GM18873 (cell line): ENCODE data around the gene CCDC7.
A peak's percentile ranks its signal among the peaks of the same experiment; 100 is the strongest.
"Not testable (repeated sequence)": the region's sequence is repeated elsewhere in the genome, so short reads cannot be mapped to it uniquely, and the experiment has no call there.

Source experiments
- ATAC-seq: cut with Tn5 transposase; IDR thresholded peaks from one replicate; pipeline ENCODE4 v1.9.1; 2021; ENCODE audit warnings: mild to moderate bottlenecking, moderate library complexity, moderate number of reproducible peaks; ENCODE audit not compliant: unreplicated experiment, low FRiP score

Gene CCDC7

DNA sequence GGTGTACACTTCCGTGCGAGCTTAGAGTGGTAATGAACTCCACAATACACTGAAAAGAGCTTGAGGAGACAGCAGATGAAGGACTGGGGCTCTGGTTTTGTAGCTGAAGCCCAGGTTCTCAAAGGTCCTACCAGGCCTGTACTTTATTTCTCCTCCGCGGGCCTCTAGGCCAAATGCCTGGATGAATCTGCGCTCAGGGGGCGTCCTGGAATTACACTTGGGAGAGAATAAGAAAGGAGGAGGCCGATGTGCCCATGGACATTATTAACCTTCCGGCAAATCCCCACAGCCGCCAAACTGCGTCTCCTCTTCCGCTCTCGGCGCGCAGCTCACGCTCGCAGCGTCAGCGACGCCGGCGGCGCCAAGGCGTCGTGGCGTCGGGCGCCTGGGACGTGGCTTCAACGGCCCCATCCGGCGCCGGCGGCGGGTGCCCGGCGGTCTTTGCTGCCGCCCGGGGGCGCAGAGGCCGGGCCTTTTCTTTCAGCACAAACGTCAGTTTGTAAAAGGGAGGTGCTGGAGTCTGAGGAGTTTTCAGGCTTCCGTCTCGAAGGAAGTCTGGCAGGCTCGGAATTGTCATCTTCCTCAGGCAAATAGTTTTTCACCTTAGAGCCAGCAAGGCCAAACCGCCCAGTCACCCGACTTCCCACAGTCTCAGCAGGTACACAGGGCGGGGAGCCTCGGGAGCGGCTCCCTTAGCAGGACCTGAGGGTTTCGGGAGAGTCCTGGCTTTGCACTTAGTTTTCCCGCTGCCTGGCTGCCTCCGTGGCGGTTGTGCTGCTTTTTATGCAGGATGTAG is at the start of gene CCDC7:
CCDC7 (plus strand) TSS at position 401 of the 796 bp plus-strand sequence. CDS start 5,503 bp downstream, outside the sequence.
- peak; percentile 91 for ATAC-seq

GRCh38 chr10:32397163-32397562 is 48.8 kb upstream of the CCDC7 start:
- not testable (repeated sequence) for ATAC-seq

DNA sequence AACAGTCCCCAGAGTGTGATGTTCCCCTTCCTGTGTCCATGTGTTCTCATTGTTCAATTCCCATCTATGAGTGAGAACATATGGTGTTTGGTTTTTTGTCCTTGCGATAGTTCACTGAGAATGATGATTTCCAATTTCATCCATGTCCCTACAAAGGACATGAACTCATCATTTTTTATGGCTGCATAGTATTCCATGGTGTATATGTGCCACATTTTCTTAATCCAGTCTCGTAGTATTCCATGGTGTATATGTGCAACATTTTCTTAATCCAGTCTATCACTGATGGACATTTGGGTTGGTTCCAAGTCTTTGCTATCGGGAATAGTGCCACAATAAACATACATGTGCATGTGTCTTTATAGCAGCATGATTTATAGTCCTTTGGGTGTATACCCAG is 46.2 kb upstream of the CCDC7 start:
- not testable (repeated sequence) for ATAC-seq

GRCh38 chr10:32400961-32401360 is 45.0 kb upstream of the CCDC7 start:
- ATAC-seq = no peak

GRCh38 chr10:32402499-32402898 is 43.4 kb upstream of the CCDC7 start:
- no peak for ATAC-seq

GRCh38 chr10:32403091-32403490 is 42.8 kb upstream of the CCDC7 start:
- no peak for ATAC-seq

- ATAC-seq = no peak
These were observed 37.2 kb upstream of the CCDC7 start for GRCh38 chr10:32408690-32409089.

DNA sequence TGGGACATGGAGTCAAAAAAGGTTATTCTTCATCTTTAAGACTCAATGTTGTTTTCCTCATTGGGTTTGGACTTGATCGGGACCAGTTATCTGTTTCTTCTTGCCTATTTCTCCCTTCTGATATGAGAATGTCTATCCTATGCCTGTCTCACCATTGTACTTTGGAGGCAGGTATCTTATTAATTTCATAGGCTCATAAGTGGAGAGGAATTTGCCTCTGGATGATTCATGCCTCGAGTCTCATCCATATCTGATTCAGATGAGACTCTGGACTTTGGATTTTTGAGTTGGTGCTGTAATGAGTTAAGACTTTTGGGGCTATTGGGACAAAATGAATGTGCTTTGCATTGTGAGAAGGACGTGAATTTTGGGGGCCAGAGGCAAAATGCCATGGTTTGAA is 36.2 kb upstream of the CCDC7 start:
- ATAC-seq = no peak

DNA sequence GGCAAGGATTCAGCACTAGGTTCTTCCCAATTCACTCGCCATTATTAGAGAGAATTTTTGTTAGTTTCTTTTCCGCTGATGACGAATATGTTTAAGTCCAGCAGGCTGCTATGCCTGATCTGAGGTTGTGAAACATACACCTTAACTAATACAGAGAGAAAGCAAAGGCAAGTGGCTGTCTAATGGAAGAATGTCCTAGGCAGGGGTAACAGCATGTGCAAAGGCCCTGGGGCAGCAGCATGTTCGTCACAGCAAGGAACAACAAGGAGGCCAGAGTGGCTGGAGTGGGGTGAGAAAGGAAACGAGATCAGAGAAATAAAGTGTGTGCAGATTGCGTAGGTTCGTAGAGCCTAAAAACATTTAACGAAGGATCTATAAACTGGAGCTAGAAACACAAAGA is 35.4 kb upstream of the CCDC7 start:
- no peak for ATAC-seq

GRCh38 chr10:32411797-32412498 is 34.0 kb upstream of the CCDC7 start:
- ATAC-seq = no peak

DNA sequence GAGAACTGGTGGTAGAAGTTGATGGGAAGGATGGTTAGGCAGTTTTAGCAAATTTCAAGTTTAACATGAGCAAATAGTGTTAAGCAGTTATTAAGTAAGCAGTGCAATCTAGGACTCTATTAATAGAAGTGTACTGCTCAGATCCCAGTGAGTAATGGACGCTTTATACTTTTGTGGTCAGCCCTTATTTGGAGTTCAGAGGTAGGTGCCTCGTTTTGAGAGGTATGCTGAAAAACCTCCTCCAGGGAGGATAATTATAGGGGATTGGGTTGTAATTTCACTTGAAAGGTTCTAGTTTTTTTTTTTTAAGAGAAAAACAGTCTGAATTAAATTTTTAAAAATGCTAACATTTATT is 33.5 kb upstream of the CCDC7 start:
- no peak for ATAC-seq

DNA sequence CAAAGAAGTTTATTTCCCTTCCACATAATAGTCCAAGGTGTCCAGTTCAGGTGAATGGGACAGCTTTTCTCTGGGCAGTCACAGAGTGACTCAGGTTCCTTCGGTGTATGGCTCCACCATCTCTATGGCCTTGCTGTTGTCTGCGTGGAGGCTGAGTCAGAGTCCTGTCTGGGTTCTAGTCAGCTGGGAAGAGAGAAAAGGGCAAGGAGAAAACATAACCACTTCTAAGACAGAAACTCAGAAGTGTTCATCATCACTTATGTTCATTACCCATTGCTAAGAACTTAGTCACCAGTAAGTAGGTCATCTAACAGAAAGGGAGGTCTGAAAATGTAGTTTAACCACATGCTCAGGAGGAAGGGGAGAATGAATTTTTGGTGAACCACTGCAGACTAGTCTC is 32.4 kb upstream of the CCDC7 start:
- no peak for ATAC-seq

- ATAC-seq = no peak
These were observed 30.6 kb upstream of the CCDC7 start for GRCh38 chr10:32415361-32415760.

- ATAC-seq = no peak
These were observed 27.9 kb upstream of the CCDC7 start for GRCh38 chr10:32417911-32418547.

DNA sequence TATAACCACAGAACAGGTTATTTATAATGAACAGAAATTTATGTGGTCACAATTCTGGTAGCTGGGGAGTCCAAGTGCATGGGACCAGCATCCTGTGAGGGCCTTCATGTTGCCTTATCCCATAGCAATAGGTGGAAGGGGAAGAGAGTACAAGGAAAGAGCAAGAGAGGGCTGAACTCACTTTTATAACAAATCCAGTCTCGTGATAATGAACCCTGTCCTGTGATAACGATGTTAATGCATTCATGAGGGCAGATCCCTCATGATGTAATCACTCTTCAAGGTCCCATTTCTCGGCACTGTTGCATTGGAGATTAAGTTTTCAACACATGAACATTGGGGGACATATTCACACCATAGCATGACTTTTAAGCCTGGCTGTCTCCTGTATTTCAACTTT is 27.4 kb upstream of the CCDC7 start:
- no peak for ATAC-seq

GRCh38 chr10:32419615-32420014 is 26.3 kb upstream of the CCDC7 start:
- ATAC-seq = no peak

GRCh38 chr10:32426186-32426585 is 19.8 kb upstream of the CCDC7 start:
- no peak for ATAC-seq

DNA sequence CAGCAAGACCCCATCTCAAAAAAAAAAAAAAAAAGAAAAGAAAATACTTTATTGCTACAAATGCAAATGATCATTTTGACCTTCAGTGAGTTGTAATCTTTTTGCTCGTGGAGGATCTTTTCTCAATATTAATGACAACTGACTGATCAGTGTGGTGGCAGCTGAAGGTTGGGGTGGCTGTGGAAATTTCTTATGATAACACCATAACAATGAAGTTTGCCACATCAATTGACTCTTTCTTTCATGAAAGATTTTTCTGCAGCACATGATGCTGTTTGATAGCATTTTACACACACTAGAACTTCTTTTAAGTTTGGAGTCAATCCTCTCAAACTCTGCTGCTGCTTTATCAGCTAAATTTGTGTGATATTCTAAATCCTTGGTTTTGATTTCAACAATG is 12.4 kb upstream of the CCDC7 start:
- no peak for ATAC-seq

DNA sequence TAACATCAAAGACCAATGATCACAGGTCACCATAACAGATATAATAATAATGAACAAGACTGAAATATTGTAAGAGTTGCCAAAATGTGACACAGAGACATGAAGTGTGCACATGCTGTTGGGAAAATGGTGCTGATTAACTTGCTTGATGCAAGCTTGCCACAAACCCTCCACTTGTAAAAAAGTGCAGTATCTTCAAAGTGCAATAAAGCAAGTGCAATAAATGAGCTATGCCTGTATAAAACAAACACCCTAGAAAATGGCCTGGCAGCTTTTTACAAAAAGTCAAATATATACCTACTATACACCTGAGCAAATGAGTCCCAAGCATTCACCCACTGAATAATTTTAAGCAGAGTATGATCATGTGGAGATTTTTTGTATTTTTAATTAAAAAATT is 9.7 kb upstream of the CCDC7 start:
- ATAC-seq = no peak

GRCh38 chr10:32437334-32437733 is 8.6 kb upstream of the CCDC7 start:
- ATAC-seq = no peak

GRCh38 chr10:32445036-32445435 is 904 bp upstream of the CCDC7 start:
- no peak for ATAC-seq
